Prostate gland (tissue), 2 donors: Measurements from ENCODE around the gene SYMPK.

Experiments
- POLR2A ChIP-seq: fragments of 450-650 bp; IDR thresholded peaks from one replicate; pipeline ENCODE4 v1.6.1; 2016; ENCODE audit warnings: antibody characterized with exemption, mild to moderate bottlenecking
- POLR2AphosphoS5 ChIP-seq: sonication (generic); formaldehyde crosslinking; IDR thresholded peaks from one replicate; pipeline ENCODE4 v1.6.1; 2017; ENCODE audit warnings: antibody characterized with exemption
- TF ChIP-seq, protein P1 (sequence below), 4 experiments: fragments of 200-600 bp in 2 of 4; fragments of 450-650 bp in 2 of 4; sonication (generic) in 2 of 4; IDR thresholded peaks; 1 replicate in 3 of 4; 2 replicates in 1 of 4; pipeline ENCODE4 v1.5.1; 2016 to 2019; ENCODE audit warnings: antibody characterized with exemption in 4 of 4, mild to moderate bottlenecking in 2 of 4, moderate library complexity in 2 of 4

- TF ChIP-seq, protein P1, sequence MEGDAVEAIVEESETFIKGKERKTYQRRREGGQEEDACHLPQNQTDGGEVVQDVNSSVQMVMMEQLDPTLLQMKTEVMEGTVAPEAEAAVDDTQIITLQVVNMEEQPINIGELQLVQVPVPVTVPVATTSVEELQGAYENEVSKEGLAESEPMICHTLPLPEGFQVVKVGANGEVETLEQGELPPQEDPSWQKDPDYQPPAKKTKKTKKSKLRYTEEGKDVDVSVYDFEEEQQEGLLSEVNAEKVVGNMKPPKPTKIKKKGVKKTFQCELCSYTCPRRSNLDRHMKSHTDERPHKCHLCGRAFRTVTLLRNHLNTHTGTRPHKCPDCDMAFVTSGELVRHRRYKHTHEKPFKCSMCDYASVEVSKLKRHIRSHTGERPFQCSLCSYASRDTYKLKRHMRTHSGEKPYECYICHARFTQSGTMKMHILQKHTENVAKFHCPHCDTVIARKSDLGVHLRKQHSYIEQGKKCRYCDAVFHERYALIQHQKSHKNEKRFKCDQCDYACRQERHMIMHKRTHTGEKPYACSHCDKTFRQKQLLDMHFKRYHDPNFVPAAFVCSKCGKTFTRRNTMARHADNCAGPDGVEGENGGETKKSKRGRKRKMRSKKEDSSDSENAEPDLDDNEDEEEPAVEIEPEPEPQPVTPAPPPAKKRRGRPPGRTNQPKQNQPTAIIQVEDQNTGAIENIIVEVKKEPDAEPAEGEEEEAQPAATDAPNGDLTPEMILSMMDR (IDR thresholded peaks at IDR 0.05) = no peak
- TF ChIP-seq POLR2A (no peak), POLR2AphosphoS5 (no peak)
Measured at GRCh38 chr19:45866400-45867176, 3.6 kb upstream of the SYMPK start.
